Measurements from ENCODE around the gene ENOSF1. TPM values are rescaled to one million over a fixed set of nuclear protein-coding genes. Genes with fewer than 3 reads are reported as not detected.
"Not testable (repeated sequence)": the region's sequence is repeated elsewhere in the genome, so short reads cannot be mapped to it uniquely, and the experiment has no call there.

ENOSF1 gene
- total and polyA plus RNA-seq, 8 donors: 72.7 to 136 (median 119) TPM

- intact Hi-C loops (cut with DNase I): no loop called here
- Histone ChIP-seq H3K27ac (no peak overlapping the region), H3K36me3 (peaks cover 0 to 71% of the 10 kb centered on the region in 2 donors)
Observed at GRCh38 chr18:683531-683930, 28.9 kb downstream of the ENOSF1 start.

GRCh38 chr18:682833-683232, 29.6 kb downstream of the ENOSF1 start:
- no peak for TF ChIP-seq CTCF (IDR thresholded peaks at IDR 0.05)
- no peaks in the 10 kb centered on the region for H3K4me1 ChIP-seq
- no peak overlapping the region for H3K27ac ChIP-seq
- ATAC-seq: no peak
- no peak overlapping the region for H3K4me3 ChIP-seq
- H3K9me3 ChIP-seq: no peaks in the 10 kb centered on the region
- peaks cover 0 to 78% of the 10 kb centered on the region in 2 donors for H3K36me3 ChIP-seq
- no peaks in the 10 kb centered on the region for H3K27me3 ChIP-seq
- intact Hi-C loops (cut with DNase I): no loop called here
- DNase-seq: no peak

More at GRCh38 chr18:683531-683930, 28.9 kb downstream of the ENOSF1 start:
- Histone ChIP-seq H3K4me1 (no peaks in the 10 kb centered on the region), H3K4me3 (no peak overlapping the region), H3K27me3 (no peaks in the 10 kb centered on the region), H3K9me3 (no peaks in the 10 kb centered on the region)
- TF ChIP-seq CTCF (IDR thresholded peaks at IDR 0.05): no peak
- no peak for DNase-seq
- no peak for ATAC-seq

GRCh38 chr18:682416-682815, 30.0 kb downstream of the ENOSF1 start:
- H3K27me3 ChIP-seq; H3K4me3 ChIP-seq; ATAC-seq; H3K27ac ChIP-seq; intact Hi-C loops (cut with DNase I); H3K9me3 ChIP-seq; DNase-seq; H3K4me1 ChIP-seq: not testable (repeated sequence)
- H3K36me3 ChIP-seq: peaks cover 0 to 80% of the 10 kb centered on the region in 2 donors

GRCh38 chr18:681985-682384, 30.4 kb downstream of the ENOSF1 start:
- TF ChIP-seq CTCF (IDR thresholded peaks at IDR 0.05): no peak
- intact Hi-C loops (cut with DNase I): no loop called here
- Histone ChIP-seq H3K4me1 (no peaks in the 10 kb centered on the region), H3K27ac (no peak overlapping the region), H3K9me3 (no peaks in the 10 kb centered on the region), H3K27me3 (no peaks in the 10 kb centered on the region), H3K36me3 (peaks cover 0 to 80% of the 10 kb centered on the region in 2 donors), H3K4me3 (no peak overlapping the region)
- DNase-seq: no peak
- no peak for ATAC-seq

GRCh38 chr18:680392-680791, 32.0 kb downstream of the ENOSF1 start:
- peaks cover 0 to 86% of the 10 kb centered on the region in 2 donors for H3K36me3 ChIP-seq
- H3K9me3 ChIP-seq: no peaks in the 10 kb centered on the region
- no peak overlapping the region for H3K4me3 ChIP-seq
- no peak for TF ChIP-seq CTCF (IDR thresholded peaks at IDR 0.05)
- no peak for ATAC-seq
- no peak for DNase-seq
- no peaks in the 10 kb centered on the region for H3K27me3 ChIP-seq
- intact Hi-C loops (cut with DNase I): no loop called here
- no peaks in the 10 kb centered on the region for H3K4me1 ChIP-seq
- H3K27ac ChIP-seq: no peak overlapping the region

- Histone ChIP-seq H3K27ac (no peak overlapping the region), H3K4me1 (no peaks in the 10 kb centered on the region), H3K4me3 (no peak overlapping the region), H3K27me3 (no peaks in the 10 kb centered on the region), H3K36me3 (peaks cover 0 to 93% of the 10 kb centered on the region in 2 donors), H3K9me3 (no peaks in the 10 kb centered on the region)
- ATAC-seq: no peak
- no peak for TF ChIP-seq CTCF (IDR thresholded peaks at IDR 0.05)
- DNase-seq: no peak
- intact Hi-C loops (cut with DNase I): no loop called here
Observed at GRCh38 chr18:679516-679915, 32.9 kb downstream of the ENOSF1 start.
